GM12891 (cell line): Measurements from ENCODE around the gene ATXN7L1.

Experiments
- PAX5 ChIP-seq: IDR thresholded peaks from 2 replicates; pipeline ENCODE4 v1.6.1; 2011; ENCODE audit warnings: low read length, moderate library complexity, mild to moderate bottlenecking; ENCODE audit not compliant: insufficient read depth, severe bottlenecking
- POLR2A ChIP-seq: IDR thresholded peaks from 2 replicates; pipeline ENCODE4 v1.6.1; 2011; ENCODE audit warnings: low read depth, low read length, control low read depth
- POLR2AphosphoS5 ChIP-seq: IDR thresholded peaks from 2 replicates; pipeline ENCODE4 v1.6.1; 2011; ENCODE audit warnings: low read depth, low read length, control low read depth
- SPI1 ChIP-seq: IDR thresholded peaks from 2 replicates; pipeline ENCODE4 v1.6.1; 2011; ENCODE audit warnings: low read depth, low read length, control low read depth

DNA sequence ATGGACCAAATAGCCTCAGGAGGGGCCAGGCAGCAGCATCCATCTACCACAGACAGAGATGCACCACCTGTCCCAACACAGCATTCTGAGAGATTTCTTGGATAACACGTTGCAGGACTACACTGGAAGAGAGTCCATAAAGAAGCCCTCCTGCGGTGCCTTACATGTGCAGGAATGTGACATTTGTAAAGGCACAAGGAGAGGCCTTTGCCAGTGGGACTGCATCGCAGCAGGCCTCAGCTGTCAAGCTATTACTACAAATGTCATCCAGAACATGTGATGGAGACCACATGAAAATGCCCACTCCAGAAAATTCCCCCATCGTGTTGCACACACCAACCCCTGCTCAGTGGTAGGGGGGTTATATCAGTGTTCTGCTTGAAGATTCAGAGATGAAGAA, 77.4 kb downstream of the ATXN7L1 start:
- TF ChIP-seq POLR2A (no peak), POLR2AphosphoS5 (no peak), SPI1 (no peak), PAX5 (no peak)
